ENCODE measurements around the gene ZNF382.

ZNF382 gene

GRCh38 chr19:36627057-36627456 lies 21.9 kb downstream of the ZNF382 start:
- ATAC-seq: no peak
- no peak for TF ChIP-seq ARNTL (CRISPR knock-in tag; IDR thresholded peaks at IDR 0.05; ENCODE audit: borderline replicate concordance, low read depth)
- TF ChIP-seq, protein P1, sequence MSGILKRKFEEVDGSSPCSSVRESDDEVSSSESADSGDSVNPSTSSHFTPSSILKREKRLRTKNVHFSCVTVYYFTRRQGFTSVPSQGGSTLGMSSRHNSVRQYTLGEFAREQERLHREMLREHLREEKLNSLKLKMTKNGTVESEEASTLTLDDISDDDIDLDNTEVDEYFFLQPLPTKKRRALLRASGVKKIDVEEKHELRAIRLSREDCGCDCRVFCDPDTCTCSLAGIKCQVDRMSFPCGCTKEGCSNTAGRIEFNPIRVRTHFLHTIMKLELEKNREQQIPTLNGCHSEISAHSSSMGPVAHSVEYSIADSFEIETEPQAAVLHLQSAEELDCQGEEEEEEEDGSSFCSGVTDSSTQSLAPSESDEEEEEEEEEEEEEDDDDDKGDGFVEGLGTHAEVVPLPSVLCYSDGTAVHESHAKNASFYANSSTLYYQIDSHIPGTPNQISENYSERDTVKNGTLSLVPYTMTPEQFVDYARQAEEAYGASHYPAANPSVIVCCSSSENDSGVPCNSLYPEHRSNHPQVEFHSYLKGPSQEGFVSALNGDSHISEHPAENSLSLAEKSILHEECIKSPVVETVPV (CRISPR knock-in tag; IDR thresholded peaks at IDR 0.05): no peak
- no peak for TF ChIP-seq PPARA (CRISPR knock-in tag; IDR thresholded peaks at IDR 0.05; ENCODE audit: borderline replicate concordance)
- TF ChIP-seq CSDC2 (CRISPR knock-in tag; IDR thresholded peaks at IDR 0.05): no peak
- no peak for TF ChIP-seq RARB (CRISPR knock-in tag; IDR thresholded peaks at IDR 0.05)
- TF ChIP-seq ZNF565 (CRISPR knock-in tag; conservative IDR thresholded peaks at IDR 0.05; ENCODE audit: low read depth): no peak
- TF ChIP-seq, protein P2, sequence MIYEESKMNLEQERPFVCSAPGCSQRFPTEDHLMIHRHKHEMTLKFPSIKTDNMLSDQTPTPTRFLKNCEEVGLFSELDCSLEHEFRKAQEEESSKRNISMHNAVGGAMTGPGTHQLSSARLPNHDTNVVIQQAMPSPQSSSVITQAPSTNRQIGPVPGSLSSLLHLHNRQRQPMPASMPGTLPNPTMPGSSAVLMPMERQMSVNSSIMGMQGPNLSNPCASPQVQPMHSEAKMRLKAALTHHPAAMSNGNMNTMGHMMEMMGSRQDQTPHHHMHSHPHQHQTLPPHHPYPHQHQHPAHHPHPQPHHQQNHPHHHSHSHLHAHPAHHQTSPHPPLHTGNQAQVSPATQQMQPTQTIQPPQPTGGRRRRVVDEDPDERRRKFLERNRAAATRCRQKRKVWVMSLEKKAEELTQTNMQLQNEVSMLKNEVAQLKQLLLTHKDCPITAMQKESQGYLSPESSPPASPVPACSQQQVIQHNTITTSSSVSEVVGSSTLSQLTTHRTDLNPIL (CRISPR knock-in tag; IDR thresholded peaks at IDR 0.05; ENCODE audit: low read depth): no peak
- no peak for TF ChIP-seq SNAI2 (CRISPR knock-in tag; IDR thresholded peaks at IDR 0.05)
- no peak for TF ChIP-seq ZC3H10 (CRISPR knock-in tag; IDR thresholded peaks at IDR 0.05)
- no peak for TF ChIP-seq TCF4 (CRISPR knock-in tag; IDR thresholded peaks at IDR 0.05; ENCODE audit: borderline replicate concordance)
- no peak for TF ChIP-seq BACH2 (CRISPR knock-in tag; IDR thresholded peaks at IDR 0.05; ENCODE audit: borderline replicate concordance)
- no peak for TF ChIP-seq GLIS3 (CRISPR knock-in tag; IDR thresholded peaks at IDR 0.05)
- no peak for TF ChIP-seq ZNF8 (CRISPR knock-in tag; IDR thresholded peaks at IDR 0.05)
- no peak for TF ChIP-seq ZNF70 (CRISPR knock-in tag; IDR thresholded peaks at IDR 0.05)
- TF ChIP-seq ESRRG (CRISPR knock-in tag; IDR thresholded peaks at IDR 0.05): no peak

- ATAC-seq: no peak
- TF ChIP-seq ISL1 (CRISPR knock-in tag; IDR thresholded peaks at IDR 0.05) (no peak), TOX (CRISPR knock-in tag; IDR thresholded peaks at IDR 0.05; ENCODE audit: borderline replicate concordance) (no peak), RARB (CRISPR knock-in tag; IDR thresholded peaks at IDR 0.05) (no peak), ZC3H10 (CRISPR knock-in tag; IDR thresholded peaks at IDR 0.05) (no peak), ZFP30 (CRISPR knock-in tag; IDR thresholded peaks at IDR 0.05) (no peak), PPARA (CRISPR knock-in tag; IDR thresholded peaks at IDR 0.05; ENCODE audit: borderline replicate concordance) (no peak), ZFP3 (CRISPR knock-in tag; IDR thresholded peaks at IDR 0.05) (no peak), CSDC2 (CRISPR knock-in tag; IDR thresholded peaks at IDR 0.05) (no peak), TSHZ2 (CRISPR knock-in tag; IDR thresholded peaks at IDR 0.05) (no peak), TCF4 (CRISPR knock-in tag; IDR thresholded peaks at IDR 0.05; ENCODE audit: borderline replicate concordance) (no peak), GLIS3 (CRISPR knock-in tag; IDR thresholded peaks at IDR 0.05) (no peak), ESRRG (CRISPR knock-in tag; IDR thresholded peaks at IDR 0.05) (no peak), ZNF8 (CRISPR knock-in tag; IDR thresholded peaks at IDR 0.05) (no peak)
- TF ChIP-seq, protein P1 (CRISPR knock-in tag; IDR thresholded peaks at IDR 0.05): no peak
- TF ChIP-seq, protein P2 (CRISPR knock-in tag; IDR thresholded peaks at IDR 0.05; ENCODE audit: low read depth): no peak
Measured at GRCh38 chr19:36635342-36635741, 30.2 kb downstream of the ZNF382 start.

DNA sequence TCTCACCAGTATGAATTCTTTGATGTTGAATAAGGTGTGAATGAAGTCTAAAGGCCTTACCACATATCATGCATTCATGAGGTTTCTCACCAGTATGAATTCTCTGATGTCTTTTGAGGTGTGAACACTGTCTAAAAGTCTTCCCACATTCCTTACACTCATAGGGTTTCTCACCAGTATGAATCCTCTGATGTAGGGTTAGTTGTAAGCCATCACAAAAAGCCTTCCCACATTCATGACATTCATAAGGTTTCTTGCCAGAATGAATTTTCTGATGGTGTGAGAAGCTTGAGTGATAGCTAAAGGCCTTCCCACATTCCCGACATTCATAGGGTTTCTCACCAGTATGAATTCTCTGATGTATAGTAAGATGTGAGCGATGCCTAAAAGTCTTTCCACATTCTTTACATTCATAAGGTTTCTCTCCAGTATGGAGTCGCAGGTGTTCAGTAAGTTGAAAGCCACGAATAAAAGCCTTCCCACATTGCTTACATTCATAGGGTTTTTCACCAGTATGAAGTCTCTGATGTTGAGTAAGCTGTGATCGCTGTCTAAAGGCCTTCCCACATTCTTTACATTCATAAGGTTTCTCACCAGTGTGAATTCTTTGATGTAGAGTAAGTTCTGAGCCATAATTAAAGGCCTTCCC lies 33.9 kb downstream of the ZNF382 start:
- ATAC-seq: no peak
- TF ChIP-seq PPARA (CRISPR knock-in tag; IDR thresholded peaks at IDR 0.05; ENCODE audit: borderline replicate concordance) (no peak), GLIS3 (CRISPR knock-in tag; IDR thresholded peaks at IDR 0.05) (no peak), BACH2 (CRISPR knock-in tag; IDR thresholded peaks at IDR 0.05; ENCODE audit: borderline replicate concordance) (no peak), OSR1 (CRISPR knock-in tag; IDR thresholded peaks at IDR 0.05) (no peak), ARNTL (CRISPR knock-in tag; IDR thresholded peaks at IDR 0.05; ENCODE audit: borderline replicate concordance, low read depth) (no peak), ZC3H10 (CRISPR knock-in tag; IDR thresholded peaks at IDR 0.05) (no peak), CSDC2 (CRISPR knock-in tag; IDR thresholded peaks at IDR 0.05) (no peak), TOX (CRISPR knock-in tag; IDR thresholded peaks at IDR 0.05; ENCODE audit: borderline replicate concordance) (no peak), SNAI2 (CRISPR knock-in tag; IDR thresholded peaks at IDR 0.05) (no peak), ISL1 (CRISPR knock-in tag; IDR thresholded peaks at IDR 0.05) (no peak), RARB (CRISPR knock-in tag; IDR thresholded peaks at IDR 0.05) (no peak)
- TF ChIP-seq, protein P1 (CRISPR knock-in tag; IDR thresholded peaks at IDR 0.05): no peak
- TF ChIP-seq, protein P3, sequence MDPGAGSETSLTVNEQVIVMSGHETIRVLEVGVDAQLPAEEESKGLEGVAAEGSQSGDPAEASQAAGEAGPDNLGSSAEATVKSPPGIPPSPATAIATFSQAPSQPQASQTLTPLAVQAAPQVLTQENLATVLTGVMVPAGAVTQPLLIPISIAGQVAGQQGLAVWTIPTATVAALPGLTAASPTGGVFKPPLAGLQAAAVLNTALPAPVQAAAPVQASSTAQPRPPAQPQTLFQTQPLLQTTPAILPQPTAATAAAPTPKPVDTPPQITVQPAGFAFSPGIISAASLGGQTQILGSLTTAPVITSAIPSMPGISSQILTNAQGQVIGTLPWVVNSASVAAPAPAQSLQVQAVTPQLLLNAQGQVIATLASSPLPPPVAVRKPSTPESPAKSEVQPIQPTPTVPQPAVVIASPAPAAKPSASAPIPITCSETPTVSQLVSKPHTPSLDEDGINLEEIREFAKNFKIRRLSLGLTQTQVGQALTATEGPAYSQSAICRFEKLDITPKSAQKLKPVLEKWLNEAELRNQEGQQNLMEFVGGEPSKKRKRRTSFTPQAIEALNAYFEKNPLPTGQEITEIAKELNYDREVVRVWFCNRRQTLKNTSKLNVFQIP (CRISPR knock-in tag; IDR thresholded peaks at IDR 0.05; ENCODE audit: borderline replicate concordance, low read depth): no peak

Measured in SK-N-SH treated with all-trans-retinoic acid at 6 μM for 48 hours (cell line).